Endothelial cell of umbilical vein (primary cell): ENCODE data around the gene FZD7. TPM values are rescaled to one million over a fixed set of nuclear protein-coding genes. Genes with fewer than 3 reads are reported as not detected.

Experiments used
- BruUV-seq: library from RNA; stranded (reverse); fragments of 400-500 nt; replicated peaks from 2 replicates; lab custom pipeline; 2021; lab: Mats Ljungman, UMichigan
- CTCF ChIA-PET: fragments of 300-600, 350-600 bp; sonication (Branson Sonifier 250); formaldehyde crosslinking; loops from one replicate; lab custom pipeline; 2021; ENCODE audit warnings: antibody characterized with exemption, inconsistent platforms; lab: Charles Lee
- POLR2A ChIA-PET: fragments of 300-600, 350-600 bp; sonication (Branson Sonifier 250); formaldehyde crosslinking; loops from one replicate; lab custom pipeline; 2021; ENCODE audit warnings: antibody characterized with exemption, inconsistent platforms; lab: Charles Lee
- DNase-seq: peaks from one replicate; pipeline ENCODE4 v3.0.0-alpha.2; 2011; ENCODE audit warnings: low read depth, low spot score
- FAIRE-seq: peaks from 2 replicates; lab custom pipeline; 2011; peaks lifted over from hg19 to GRCh38; lab: Jason Lieb, UNC
- H2AFZ ChIP-seq: 2 replicates; pipeline ENCODE4 v1.6.0; 2012; ENCODE audit warnings: low read depth, low read length, control low read depth, inconsistent platforms
- H3K27ac ChIP-seq: 2 replicates; pipeline ENCODE4 v1.5.1; 2011; ENCODE audit warnings: low read depth, mild to moderate bottlenecking, control low read depth, low read length, moderate library complexity; ENCODE audit not compliant: insufficient read depth
- H3K27me3 ChIP-seq, 2 experiments: 2 replicates each; pipeline versions ENCODE4 v1.6.0 to v1.6.1; 2011; ENCODE audit warnings: low read length in 2 of 2, mixed read lengths in 1 of 2; ENCODE audit not compliant: control insufficient read depth in 2 of 2, insufficient read depth in 2 of 2
- H3K36me3 ChIP-seq, 2 experiments: 2 replicates in 1 of 2; 3 replicates in 1 of 2; pipeline ENCODE4 v1.5.1; 2011; ENCODE audit warnings: low read length in 2 of 2, mild to moderate bottlenecking in 1 of 2, moderate library complexity in 1 of 2; ENCODE audit not compliant: control insufficient read depth in 2 of 2, insufficient read depth in 2 of 2; ENCODE audit errors: extremely low read depth in 1 of 2
- H3K4me1 ChIP-seq: 3 replicates; pipeline ENCODE4 v1.5.1; 2011; ENCODE audit warnings: mild to moderate bottlenecking, low read length; ENCODE audit not compliant: control insufficient read depth, insufficient read depth; ENCODE audit errors: extremely low read depth
- H3K4me2 ChIP-seq: 2 replicates; pipeline ENCODE4 v1.6.1; 2011; ENCODE audit warnings: low read length, control low read depth, mixed read lengths; ENCODE audit not compliant: insufficient read depth
- H3K4me3 ChIP-seq, 3 experiments: fragments of 200-600 bp in 1 of 3; sonication (generic), shearing (Covaris generic) in 1 of 3; replicated peaks in 1 of 3; 2 replicates each; pipeline ENCODE4 v1.5.1; 2011 to 2016; ENCODE audit warnings: control low read depth in 3 of 3, low read length in 3 of 3, mild to moderate bottlenecking in 2 of 3, inconsistent platforms in 1 of 3, low read depth in 1 of 3, moderate library complexity in 1 of 3; ENCODE audit not compliant: insufficient read depth in 1 of 3
- H3K79me2 ChIP-seq: 2 replicates; pipeline ENCODE4 v1.6.0; 2012; ENCODE audit warnings: low read length, inconsistent platforms; ENCODE audit not compliant: control insufficient read depth, insufficient read depth
- H3K9ac ChIP-seq: replicated peaks from 2 replicates; pipeline ENCODE3; 2011; ENCODE audit warnings: low read length, control low read depth; ENCODE audit not compliant: insufficient read depth; ENCODE audit errors: extremely low read depth
- H3K9me1 ChIP-seq: replicated peaks from 3 replicates; pipeline ENCODE4 v1.6.0; 2011; ENCODE audit warnings: mild to moderate bottlenecking, low read length; ENCODE audit not compliant: control insufficient read depth, insufficient read depth; ENCODE audit errors: extremely low read depth
- H3K9me3 ChIP-seq: replicated peaks from 2 replicates; pipeline ENCODE4 v1.5.1; 2012; ENCODE audit warnings: low read length, inconsistent platforms; ENCODE audit not compliant: control insufficient read depth, insufficient read depth
- H4K20me1 ChIP-seq: replicated peaks from 2 replicates; pipeline ENCODE3; 2011; ENCODE audit warnings: mild to moderate bottlenecking, low read length; ENCODE audit not compliant: control insufficient read depth, insufficient read depth; ENCODE audit errors: extremely low read depth
- EZH2 ChIP-seq: IDR thresholded peaks from 2 replicates; pipeline ENCODE4 v1.6.1; 2012; ENCODE audit warnings: borderline replicate concordance, low read depth, mild to moderate bottlenecking, moderate library complexity, low read length, inconsistent platforms; ENCODE audit not compliant: severe bottlenecking
- FOS ChIP-seq: IDR thresholded peaks from 2 replicates; pipeline ENCODE4 v1.6.1; 2011; ENCODE audit warnings: mild to moderate bottlenecking, low read length, moderate library complexity, borderline replicate concordance; ENCODE audit not compliant: insufficient read depth
- GATA2 ChIP-seq: IDR thresholded peaks from 2 replicates; pipeline ENCODE4 v1.7.0; 2011; ENCODE audit warnings: low read depth, mild to moderate bottlenecking, moderate library complexity, mixed read lengths, low read length; ENCODE audit not compliant: insufficient read length, insufficient read depth
- JUN ChIP-seq: IDR thresholded peaks from 2 replicates; pipeline ENCODE4 v1.6.1; 2011; ENCODE audit warnings: borderline replicate concordance, low read depth; ENCODE audit not compliant: insufficient read length, insufficient read depth
- MYC ChIP-seq: IDR thresholded peaks from one replicate; pipeline ENCODE4 v1.6.1; 2011; ENCODE audit warnings: mild to moderate bottlenecking, low read depth, low read length
- POLR2A ChIP-seq: IDR thresholded peaks from 2 replicates; pipeline ENCODE4 v1.6.1; 2012; ENCODE audit warnings: low read depth, mild to moderate bottlenecking, control low read depth, low read length
- POLR2AphosphoS5 ChIP-seq: IDR thresholded peaks from 2 replicates; pipeline ENCODE4 v1.6.1; 2012; ENCODE audit warnings: low read depth, mild to moderate bottlenecking, control low read depth, low read length, moderate library complexity; ENCODE audit not compliant: insufficient read depth
- dilution Hi-C: fragments of 300-500 bp; cut with MboI; formaldehyde crosslinking; loops from one replicate; pipeline ENCODE4 v1.15.0; 2019; ENCODE audit warnings: low sequenced_read_pairs; ENCODE audit not compliant: extremely low pct_ligation_motif_present
- intact Hi-C: fragments of 100-400 bp; cut with micrococcal nuclease; formaldehyde crosslinking; loops from one replicate; pipeline ENCODE4 v1.10.0; 2022
- polyA plus RNA-seq, 4 experiments: library from polyadenylated mRNA; depleted of rRNA in 3 of 4; stranded (reverse) in 3 of 4; unstranded in 1 of 4; fragments of >200 nt; gene quantifications; 2 replicates each; pipeline versions ENCODE4 v1.2.1 to v1.2.3, GENCODE V29; 2011 to 2012; ENCODE audit warnings: missing spikeins in 1 of 4
- total RNA-seq: library from RNA; stranded (reverse); gene quantifications from 2 replicates; pipeline ENCODE4 v1.2.3, GENCODE V29; 2021
- TF ChIP-seq, protein P1 (sequence below): IDR thresholded peaks from 2 replicates; pipeline ENCODE4 v1.6.1; 2011; ENCODE audit not compliant: insufficient read depth, insufficient read length
- TF ChIP-seq, protein P2 (sequence below), 2 donors: IDR thresholded peaks; 1 replicate in 1 of 2; 2 replicates in 1 of 2; pipeline ENCODE4 v1.5.1; 2011; ENCODE audit warnings: low read length in 2 of 2, mild to moderate bottlenecking in 2 of 2, moderate library complexity in 2 of 2, control low read depth in 1 of 2, inconsistent platforms in 1 of 2, low read depth in 1 of 2; ENCODE audit not compliant: insufficient read depth in 1 of 2; ENCODE audit errors: extremely low read depth in 1 of 2

FZD7 gene
- total and polyA plus RNA-seq, 2 donors (not counting 3 experiments of a cell fraction or from before 2014, with no cell fraction given), result 0.15 to 0.29 TPM

DNA sequence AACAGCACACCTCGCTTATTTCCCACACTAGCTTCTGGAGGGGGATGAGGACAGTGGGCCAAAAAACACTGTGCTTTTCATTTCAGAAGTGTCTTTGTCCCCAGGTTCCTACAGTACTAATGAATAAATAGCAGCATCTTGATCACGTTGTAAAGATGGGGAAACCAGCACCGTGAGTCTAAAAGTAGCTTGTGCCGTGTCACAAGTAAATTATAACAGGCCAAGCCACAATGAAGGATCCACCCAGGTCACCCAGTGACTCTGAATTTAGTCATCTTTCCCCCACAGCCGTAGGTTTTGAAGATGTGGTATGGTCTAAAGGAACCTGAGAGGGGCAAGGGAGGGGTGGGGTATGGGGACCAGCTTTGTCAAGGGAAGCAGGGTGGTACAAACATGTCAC is 8.8 kb downstream of the FZD7 start:
- no peak overlapping the region for H3K9ac ChIP-seq
- DNase-seq (no peak), FAIRE-seq (no peak)
- TF ChIP-seq, protein P1, sequence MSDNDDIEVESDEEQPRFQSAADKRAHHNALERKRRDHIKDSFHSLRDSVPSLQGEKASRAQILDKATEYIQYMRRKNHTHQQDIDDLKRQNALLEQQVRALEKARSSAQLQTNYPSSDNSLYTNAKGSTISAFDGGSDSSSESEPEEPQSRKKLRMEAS, result no peak
- TF ChIP-seq POLR2A (no peak), MYC (no peak), JUN (no peak), POLR2AphosphoS5 (no peak), FOS (no peak), GATA2 (no peak), EZH2 (no peak)
- TF ChIP-seq, protein P2, sequence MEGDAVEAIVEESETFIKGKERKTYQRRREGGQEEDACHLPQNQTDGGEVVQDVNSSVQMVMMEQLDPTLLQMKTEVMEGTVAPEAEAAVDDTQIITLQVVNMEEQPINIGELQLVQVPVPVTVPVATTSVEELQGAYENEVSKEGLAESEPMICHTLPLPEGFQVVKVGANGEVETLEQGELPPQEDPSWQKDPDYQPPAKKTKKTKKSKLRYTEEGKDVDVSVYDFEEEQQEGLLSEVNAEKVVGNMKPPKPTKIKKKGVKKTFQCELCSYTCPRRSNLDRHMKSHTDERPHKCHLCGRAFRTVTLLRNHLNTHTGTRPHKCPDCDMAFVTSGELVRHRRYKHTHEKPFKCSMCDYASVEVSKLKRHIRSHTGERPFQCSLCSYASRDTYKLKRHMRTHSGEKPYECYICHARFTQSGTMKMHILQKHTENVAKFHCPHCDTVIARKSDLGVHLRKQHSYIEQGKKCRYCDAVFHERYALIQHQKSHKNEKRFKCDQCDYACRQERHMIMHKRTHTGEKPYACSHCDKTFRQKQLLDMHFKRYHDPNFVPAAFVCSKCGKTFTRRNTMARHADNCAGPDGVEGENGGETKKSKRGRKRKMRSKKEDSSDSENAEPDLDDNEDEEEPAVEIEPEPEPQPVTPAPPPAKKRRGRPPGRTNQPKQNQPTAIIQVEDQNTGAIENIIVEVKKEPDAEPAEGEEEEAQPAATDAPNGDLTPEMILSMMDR (IDR thresholded peaks at IDR 0.05; ENCODE audit: extremely low read depth in 1 of 2, insufficient read depth in 1 of 2, low read depth in 1 of 2, low read length in 2 of 2), result no peak
- POLR2A ChIA-PET, result no interaction called here
- intact Hi-C loops (no loop called here), dilution Hi-C loops (no loop called here)
- no peaks in the 10 kb centered on the region for H3K9me3 ChIP-seq
- no peaks in the 10 kb centered on the region for H3K79me2 ChIP-seq
- H3K27ac ChIP-seq, result no peak overlapping the region
- H3K9me1 ChIP-seq, result no peaks in the 10 kb centered on the region
- H3K4me2 ChIP-seq, result no peak overlapping the region
- H3K27me3 ChIP-seq, result peaks cover 50 to 69% of the 10 kb centered on the region in 2 experiments
- no peaks in the 10 kb centered on the region for H3K36me3 ChIP-seq
- CTCF ChIA-PET, result interaction anchor here (0.6 to 1.2 kb wide), 2 partner anchors 22 to 255 kb away, joined by 3 to 4 read pairs; no protein-coding TSS in a partner anchor
- no peak overlapping the region for H2AFZ ChIP-seq
- H3K4me3 ChIP-seq, result no peak overlapping the region
- no peaks in the 10 kb centered on the region for H3K4me1 ChIP-seq
- H4K20me1 ChIP-seq, result peaks cover 3% of the 10 kb centered on the region
- no TSS peak for BruUV-seq
